ENCODE results near the gene FNDC10. TPM values are rescaled to one million over a fixed set of nuclear protein-coding genes. Genes with fewer than 3 reads are reported as not detected.

FNDC10 gene
- polyA plus RNA-seq, 1 experiment, result 1.4 TPM

GRCh38 chr1:1626207-1627141, 26.5 kb upstream of the FNDC10 start:
- Histone ChIP-seq H3K4me3 (ENCODE audit: low read depth, low read length) (no peak overlapping the region), H3K27me3 (ENCODE audit: control insufficient read depth, insufficient read depth, low read length) (no peaks in the 10 kb centered on the region), H3K27ac (ENCODE audit: low read depth, low read length) (no peak overlapping the region), H3K9me3 (ENCODE audit: control insufficient read depth, insufficient read depth, low read length) (no peaks in the 10 kb centered on the region; the same call in 1 of the 2 replicates)
- POLR2A ChIA-PET, result interaction anchor here (0.6 to 0.9 kb wide), 2 partner anchors 11 to 12 kb away, joined by 3 read pairs; partner anchors contain the start of gene MIB2
- CTCF ChIA-PET, result no interaction called here
- DNase-seq (ENCODE audit: low read depth, low spot score), result no peak
- no peak for TF ChIP-seq CTCF (IDR thresholded peaks at IDR 0.05; ENCODE audit: low read depth, low read length)

GRCh38 chr1:1625824-1626206, 25.9 kb upstream of the FNDC10 start:
- Histone ChIP-seq H3K27ac (ENCODE audit: low read depth, low read length) (no peak overlapping the region), H3K27me3 (ENCODE audit: control insufficient read depth, insufficient read depth, low read length) (no peaks in the 10 kb centered on the region), H3K4me3 (ENCODE audit: low read depth, low read length) (no peak overlapping the region), H3K9me3 (ENCODE audit: control insufficient read depth, insufficient read depth, low read length) (no peaks in the 10 kb centered on the region; the same call in 1 of the 2 replicates)
- no peak for DNase-seq (ENCODE audit: low read depth, low spot score)
- no peak for TF ChIP-seq CTCF (IDR thresholded peaks at IDR 0.05; ENCODE audit: low read depth, low read length)
- POLR2A ChIA-PET, result interaction anchor here (0.6 to 0.9 kb wide), 2 partner anchors 10 to 12 kb away, joined by 3 read pairs; partner anchors contain the start of gene MIB2
- CTCF ChIA-PET, result interaction anchor here (0.6 kb wide), 1 partner anchor 258 kb away, joined by 4 read pairs; no protein-coding TSS in a partner anchor

- no peak for DNase-seq (ENCODE audit: low read depth, low spot score)
- Histone ChIP-seq H3K9me3 (ENCODE audit: control insufficient read depth, insufficient read depth, low read length) (no peaks in the 10 kb centered on the region; the same call in 1 of the 2 replicates), H3K27ac (ENCODE audit: low read depth, low read length) (no peak overlapping the region), H3K4me3 (ENCODE audit: low read depth, low read length) (no peak overlapping the region), H3K27me3 (ENCODE audit: control insufficient read depth, insufficient read depth, low read length) (no peaks in the 10 kb centered on the region)
- ChIA-PET POLR2A (interaction anchor here (0.9 kb wide), 1 partner anchor 10 kb away, joined by 3 read pairs; the partner anchor contains the start of gene MIB2), CTCF (interaction anchor here (0.6 kb wide), 1 partner anchor 259 kb away, joined by 4 read pairs; no protein-coding TSS in a partner anchor)
- TF ChIP-seq CTCF (IDR thresholded peaks at IDR 0.05; ENCODE audit: low read depth, low read length), result no peak
Measured at GRCh38 chr1:1625404-1625775, 25.5 kb upstream of the FNDC10 start.

GRCh38 chr1:1624443-1625403, 24.8 kb upstream of the FNDC10 start:
- ChIA-PET CTCF (no interaction called here), POLR2A (interaction anchor here (0.5 kb wide), 1 partner anchor 253 kb away, joined by 7 read pairs; no protein-coding TSS in a partner anchor)
- no peak for DNase-seq (ENCODE audit: low read depth, low spot score)
- Histone ChIP-seq H3K4me3 (ENCODE audit: low read depth, low read length) (no peak overlapping the region), H3K27ac (ENCODE audit: low read depth, low read length) (no peak overlapping the region), H3K9me3 (ENCODE audit: control insufficient read depth, insufficient read depth, low read length) (no peaks in the 10 kb centered on the region; the same call in 1 of the 2 replicates), H3K27me3 (ENCODE audit: control insufficient read depth, insufficient read depth, low read length) (no peaks in the 10 kb centered on the region)
- TF ChIP-seq CTCF (IDR thresholded peaks at IDR 0.05; ENCODE audit: low read depth, low read length), result no peak
